IMR-90 (cell line): Measurements from ENCODE around the gene EIF3L. TPM values are rescaled to one million over a fixed set of nuclear protein-coding genes. Genes with fewer than 3 reads are reported as not detected.

Experiments used
- ATAC-seq: fragments of 200-7000 bp; cut with Tn5 transposase; 2 replicates; pipeline ENCODE4 v1.9.1; 2020; ENCODE audit warnings: low read depth, mild to moderate bottlenecking, moderate library complexity
- BruUV-seq: library from RNA; stranded (reverse); fragments of 400-500 nt; replicated peaks from 2 replicates; lab custom pipeline; 2021; lab: Mats Ljungman, UMichigan
- CTCF ChIA-PET: fragments of 300-600 bp; formaldehyde crosslinking; extraction: SDS; loops from one replicate; lab custom pipeline; 2021; ENCODE audit warnings: antibody characterized with exemption; lab: Yijun Ruan, JAX
- POLR2A ChIA-PET: fragments of 300-600 bp; sonication (Branson Sonifier 250); formaldehyde crosslinking; loops from one replicate; lab custom pipeline; 2022; ENCODE audit warnings: antibody characterized with exemption; ENCODE audit not compliant: unreplicated experiment; lab: Charles Lee
- DNase-seq: peaks from one replicate; pipeline ENCODE4 v3.0.0; 2013
- H2AFZ ChIP-seq: replicated peaks from 2 replicates; pipeline ENCODE3; 2013; ENCODE audit warnings: low read length, mild to moderate bottlenecking; ENCODE audit not compliant: poor library complexity
- H2AK5ac ChIP-seq: 2 replicates; pipeline ENCODE4 v1.6.1; 2013; ENCODE audit warnings: low read depth, low read length, inconsistent platforms
- H2AK9ac ChIP-seq: replicated peaks from 2 replicates; pipeline ENCODE3; 2013; ENCODE audit warnings: mild to moderate bottlenecking, low read depth, low read length, moderate library complexity; ENCODE audit not compliant: poor library complexity
- H2BK120ac ChIP-seq: 2 replicates; pipeline ENCODE4 v1.6.1; 2013; ENCODE audit warnings: low read depth, low read length, inconsistent platforms
- H2BK15ac ChIP-seq: 3 replicates; pipeline ENCODE4 v1.6.1; 2013; ENCODE audit warnings: low read depth, low read length, inconsistent platforms
- H2BK20ac ChIP-seq: 2 replicates; pipeline ENCODE4 v1.6.1; 2013; ENCODE audit warnings: low read depth, mild to moderate bottlenecking, inconsistent platforms, low read length, moderate library complexity
- H2BK5ac ChIP-seq: 2 replicates; pipeline ENCODE4 v1.6.1; 2013; ENCODE audit warnings: mild to moderate bottlenecking, low read depth, low read length, inconsistent platforms; ENCODE audit not compliant: poor library complexity, severe bottlenecking
- H3K14ac ChIP-seq: replicated peaks from 2 replicates; pipeline ENCODE4 v1.6.1; 2013; ENCODE audit warnings: low read depth, low read length, inconsistent platforms
- H3K18ac ChIP-seq: 2 replicates; pipeline ENCODE4 v1.6.1; 2013; ENCODE audit warnings: low read depth, low read length, control low read depth
- H3K23ac ChIP-seq: 2 replicates; pipeline ENCODE4 v1.6.1; 2013; ENCODE audit warnings: low read depth, low read length, inconsistent platforms
- H3K27ac ChIP-seq: 2 replicates; pipeline ENCODE4 v1.5.1; 2013; ENCODE audit warnings: mild to moderate bottlenecking, control low read depth, low read length; ENCODE audit not compliant: insufficient read depth
- H3K27me3 ChIP-seq: 2 replicates; pipeline ENCODE4 v1.6.1; 2013; ENCODE audit warnings: low read length; ENCODE audit not compliant: control insufficient read depth, insufficient read depth
- H3K36me3 ChIP-seq: 2 replicates; pipeline ENCODE4 v1.6.1; 2013; ENCODE audit warnings: low read length, mixed read lengths; ENCODE audit not compliant: control insufficient read depth, insufficient read depth
- H3K4ac ChIP-seq: 2 replicates; pipeline ENCODE4 v1.6.1; 2013; ENCODE audit warnings: low read depth, low read length, inconsistent platforms
- H3K4me1 ChIP-seq: 2 replicates; pipeline ENCODE4 v1.6.1; 2013; ENCODE audit warnings: low read length, mixed read lengths; ENCODE audit not compliant: control insufficient read depth, insufficient read depth
- H3K4me2 ChIP-seq: 2 replicates; pipeline ENCODE4 v1.6.1; 2013; ENCODE audit warnings: low read depth, mild to moderate bottlenecking, control low read depth, low read length, moderate library complexity
- H3K4me3 ChIP-seq: 2 replicates; pipeline ENCODE4 v1.5.1; 2013; ENCODE audit warnings: low read depth, mild to moderate bottlenecking, control low read depth, low read length, moderate library complexity; ENCODE audit not compliant: insufficient read depth
- H3K56ac ChIP-seq: 2 replicates; pipeline ENCODE4 v1.6.1; 2013; ENCODE audit warnings: low read length, inconsistent platforms; ENCODE audit not compliant: insufficient read depth; ENCODE audit errors: extremely low read depth
- H3K79me1 ChIP-seq, 2 experiments: 2 replicates each; pipeline ENCODE4 v1.6.1; 2013; ENCODE audit warnings: low read length in 2 of 2, inconsistent platforms in 1 of 2, low read depth in 1 of 2
- H3K9ac ChIP-seq: 2 replicates; pipeline ENCODE4 v1.6.1; 2013; ENCODE audit warnings: low read depth, low read length, control low read depth
- H3K9me1 ChIP-seq: 2 replicates; pipeline ENCODE4 v1.6.1; 2013; ENCODE audit warnings: low read length, inconsistent platforms; ENCODE audit not compliant: insufficient read depth
- H3K9me3 ChIP-seq: 2 replicates; pipeline ENCODE4 v1.6.1; 2013; ENCODE audit warnings: low read length; ENCODE audit not compliant: control insufficient read depth, insufficient read depth
- H4K20me1 ChIP-seq: 2 replicates; pipeline ENCODE4 v1.6.1; 2013; ENCODE audit warnings: low read length, inconsistent platforms; ENCODE audit not compliant: insufficient read depth
- H4K5ac ChIP-seq: 2 replicates; pipeline ENCODE4 v1.6.1; 2013; ENCODE audit warnings: mild to moderate bottlenecking, low read depth, low read length, control low read depth
- H4K8ac ChIP-seq, 2 experiments: 2 replicates each; pipeline ENCODE4 v1.6.1; 2013; ENCODE audit warnings: low read depth in 2 of 2, low read length in 2 of 2, control low read depth in 1 of 2, inconsistent platforms in 1 of 2
- H4K91ac ChIP-seq: 2 replicates; pipeline ENCODE4 v1.6.1; 2013; ENCODE audit warnings: low read depth, low read length, inconsistent platforms; ENCODE audit not compliant: insufficient read depth
- BHLHE40 ChIP-seq: fragments of 150-350 bp; IDR thresholded peaks from 2 replicates; pipeline ENCODE4 v1.6.1; 2016; ENCODE audit warnings: mild to moderate bottlenecking, low read depth, low read length
- CEBPB ChIP-seq: IDR thresholded peaks from 2 replicates; pipeline ENCODE4 v1.6.1; 2012; ENCODE audit warnings: low read depth, low read length, improper control_type of control experiment
- CHD1 ChIP-seq: IDR thresholded peaks from 2 replicates; pipeline ENCODE4 v1.6.1; 2012; ENCODE audit warnings: low read depth, low read length, improper control_type of control experiment
- CTCF ChIP-seq: conservative IDR thresholded peaks from 2 replicates; pipeline ENCODE4 v1.5.1; 2012; ENCODE audit warnings: mild to moderate bottlenecking, low read depth, low read length, improper control_type of control experiment
- ELK1 ChIP-seq: fragments of 150-350 bp; IDR thresholded peaks from 2 replicates; pipeline ENCODE4 v1.6.1; 2016; ENCODE audit warnings: low read depth, mild to moderate bottlenecking, low read length, moderate library complexity, borderline replicate concordance
- FOS ChIP-seq: fragments of 150-350 bp; IDR thresholded peaks from 2 replicates; pipeline ENCODE4 v1.6.1; 2016; ENCODE audit warnings: low read depth, low read length
- MAFK ChIP-seq: IDR thresholded peaks from 2 replicates; pipeline ENCODE4 v1.6.1; 2012; ENCODE audit warnings: low read depth, low read length, improper control_type of control experiment
- MAZ ChIP-seq: IDR thresholded peaks from 2 replicates; pipeline ENCODE4 v1.6.1; 2012; ENCODE audit warnings: low read depth, mild to moderate bottlenecking, low read length, improper control_type of control experiment, moderate library complexity, borderline replicate concordance
- NFE2L2 ChIP-seq: fragments of 150-350 bp; IDR thresholded peaks from 2 replicates; pipeline ENCODE4 v1.6.1; 2016; ENCODE audit warnings: low read depth, mild to moderate bottlenecking, low read length
- RCOR1 ChIP-seq: IDR thresholded peaks from 2 replicates; pipeline ENCODE4 v1.6.1; 2012; ENCODE audit warnings: mild to moderate bottlenecking, low read length, improper control_type of control experiment; ENCODE audit not compliant: insufficient replicate concordance
- RFX5 ChIP-seq: IDR thresholded peaks from 2 replicates; pipeline ENCODE4 v1.8.0; 2012; ENCODE audit warnings: low read depth, mild to moderate bottlenecking, low read length, moderate library complexity
- SMC3 ChIP-seq: fragments of 150-350 bp; IDR thresholded peaks from 2 replicates; pipeline ENCODE4 v1.6.1; 2016; ENCODE audit warnings: low read depth, mild to moderate bottlenecking, antibody characterized with exemption, low read length, moderate library complexity
- USF2 ChIP-seq: fragments of 150-350 bp; IDR thresholded peaks from 2 replicates; pipeline ENCODE4 v1.6.1; 2017; ENCODE audit warnings: mild to moderate bottlenecking, antibody characterized with exemption, low read length, low read depth
- WGBS, 2 experiments: methylation state at CpG; one replicate each; pipeline versions ENCODE4 v1.1.5 to v1.1.7; 2013; ENCODE audit warnings: missing lambda C conversion rate in 2 of 2; ENCODE audit not compliant: insufficient read length in 1 of 2; ENCODE audit errors: extremely low coverage in 2 of 2; 5-methylcytosine and 5-hydroxymethylcytosine counted together
- dilution Hi-C: fragments of 300-500 bp; cut with HindIII; formaldehyde crosslinking; loops from one replicate; pipeline ENCODE4 v1.14.3; 2018; ENCODE audit warnings: low sequenced_read_pairs; ENCODE audit not compliant: unreplicated experiment
- in situ Hi-C: fragments of 300-500 bp; cut with MboI; formaldehyde crosslinking; loops from 3 replicates; pipeline ENCODE4 v1.14.3; 2019; ENCODE audit warnings: low sequenced_read_pairs, inconsistent platforms, mixed read lengths
- intact Hi-C: fragments of 100-400 bp; cut with micrococcal nuclease; formaldehyde crosslinking; loops from 2 replicates; pipeline ENCODE4 v1.10.0; 2022
- polyA plus RNA-seq, 3 experiments: library from polyadenylated mRNA; depleted of rRNA; stranded (reverse); fragments of >200 nt; gene quantifications; 2 replicates each; pipeline ENCODE4 v1.2.3, GENCODE V29; 2012; ENCODE audit warnings: low replicate concordance in 1 of 3
- total RNA-seq: library from RNA; depleted of rRNA; stranded (reverse); fragments of >200 nt; gene quantifications from 2 replicates; pipeline ENCODE4 v1.2.3, GENCODE V29; 2012

The EIF3L gene
- total and polyA plus RNA-seq, 2 of the 4 experiments (the other 2 are of a cell fraction): 391 to 593 TPM

- no peak overlapping the region for H3K4me3 ChIP-seq
- no peak overlapping the region for H4K5ac ChIP-seq
- H3K14ac ChIP-seq: no peak overlapping the region
- intact Hi-C loops (loop anchor here (5.0 kb wide), 1 partner anchor 35 kb away; the partner anchor contains the start of gene GCAT), dilution Hi-C loops (no loop called here), in situ Hi-C loops (no loop called here)
- no peaks in the 10 kb centered on the region for H3K27me3 ChIP-seq
- H4K20me1 ChIP-seq: 0 out of 2 replicates have a peak, but pooled peaks cover 4% of the 10 kb centered on the region
- no peak overlapping the region for H3K27ac ChIP-seq
- H4K8ac ChIP-seq: no peak overlapping the region
- peak overlapping the region; percentile 31; the same call in 1 of the 2 replicates for H3K23ac ChIP-seq
- H2AK9ac ChIP-seq: no peak overlapping the region
- H3K4ac ChIP-seq: no peak overlapping the region
- H3K9me1 ChIP-seq: peaks cover 4% of the 10 kb centered on the region; the same call in 1 of the 2 replicates
- H2AFZ ChIP-seq: no peak overlapping the region
- no peak overlapping the region for H3K56ac ChIP-seq
- no TSS peak for BruUV-seq
- no peak overlapping the region for H3K18ac ChIP-seq
- H2BK5ac ChIP-seq: no peak overlapping the region
- ChIA-PET POLR2A (interaction anchor here (0.5 kb wide), 1 partner anchor 165 kb away, joined by 4 read pairs; no protein-coding TSS in a partner anchor), CTCF (no interaction called here)
- DNase-seq (no peak), ATAC-seq (no peak)
- H4K91ac ChIP-seq: no peak overlapping the region
- H2BK20ac ChIP-seq: no peak overlapping the region
- H3K9ac ChIP-seq: no peak overlapping the region
- no peak overlapping the region for H2AK5ac ChIP-seq
- 87% methylated on average over 5 of the region's 10 CpGs; no CpG with 5 or more reads in 1 of the 2 experiments for WGBS, 2 experiments
- H3K36me3 ChIP-seq: peaks cover 15% of the 10 kb centered on the region
- no peak overlapping the region for H2BK15ac ChIP-seq
- H3K79me1 ChIP-seq: peaks cover 14 to 40% of the 10 kb centered on the region in 2 experiments
- no peaks in the 10 kb centered on the region for H3K4me1 ChIP-seq
- no peak for TF ChIP-seq RCOR1
- no peak for TF ChIP-seq MAZ
- no peak for TF ChIP-seq MAFK
- no peak for TF ChIP-seq CEBPB
- no peak for TF ChIP-seq ELK1
- no peak for TF ChIP-seq CHD1
- no peak for TF ChIP-seq NFE2L2
- no peak for TF ChIP-seq BHLHE40
- TF ChIP-seq RFX5: no peak
- TF ChIP-seq SMC3: no peak
- no peak for TF ChIP-seq CTCF
- no peak for TF ChIP-seq FOS
- no peak for TF ChIP-seq USF2
- no peak overlapping the region for H2BK120ac ChIP-seq
- no peak overlapping the region for H3K4me2 ChIP-seq
- H3K9me3 ChIP-seq: no peaks in the 10 kb centered on the region
Observed at GRCh38 chr22:37842015-37842793, 7.0 kb upstream of the EIF3L start.
